Fibroblast of skin of right quadriceps (primary cell): ENCODE measurements around the gene CORO1C.

Experiments
- DNase-seq: peaks from one replicate; pipeline ENCODE4 v3.0.0-alpha.2; 2013

Gene CORO1C

GRCh38 chr12:108613548-108613947 lies 117.8 kb downstream of the CORO1C start:
- no peak for DNase-seq

- peak; percentile 29 for DNase-seq
Measured at GRCh38 chr12:108612788-108613282, 118.5 kb downstream of the CORO1C start.

DNA sequence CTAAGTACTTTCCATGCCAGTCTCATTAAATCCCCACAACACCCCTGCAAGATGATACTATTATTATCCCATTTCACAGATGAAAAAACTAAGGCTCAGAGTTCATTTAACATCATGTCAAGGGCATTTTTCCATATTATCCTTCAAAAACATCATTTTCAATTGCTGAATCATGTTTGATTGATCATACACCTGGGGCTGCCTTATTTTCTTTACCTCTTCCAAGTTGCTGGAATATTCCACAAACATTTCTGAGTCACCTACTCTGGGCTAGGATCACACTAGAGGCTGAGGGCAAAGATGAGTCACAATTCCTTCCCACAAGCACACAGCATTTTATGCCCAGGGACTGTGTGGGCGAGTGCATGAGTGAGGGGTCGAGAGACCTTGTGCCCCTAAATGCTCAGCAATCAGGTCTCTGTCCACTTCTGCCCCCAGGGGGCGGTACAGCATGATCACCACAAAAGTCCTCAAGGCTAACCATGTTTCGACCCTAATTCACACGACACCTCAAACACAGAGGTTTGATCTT lies 119.4 kb downstream of the CORO1C start:
- peak; percentile 87 for DNase-seq

DNA sequence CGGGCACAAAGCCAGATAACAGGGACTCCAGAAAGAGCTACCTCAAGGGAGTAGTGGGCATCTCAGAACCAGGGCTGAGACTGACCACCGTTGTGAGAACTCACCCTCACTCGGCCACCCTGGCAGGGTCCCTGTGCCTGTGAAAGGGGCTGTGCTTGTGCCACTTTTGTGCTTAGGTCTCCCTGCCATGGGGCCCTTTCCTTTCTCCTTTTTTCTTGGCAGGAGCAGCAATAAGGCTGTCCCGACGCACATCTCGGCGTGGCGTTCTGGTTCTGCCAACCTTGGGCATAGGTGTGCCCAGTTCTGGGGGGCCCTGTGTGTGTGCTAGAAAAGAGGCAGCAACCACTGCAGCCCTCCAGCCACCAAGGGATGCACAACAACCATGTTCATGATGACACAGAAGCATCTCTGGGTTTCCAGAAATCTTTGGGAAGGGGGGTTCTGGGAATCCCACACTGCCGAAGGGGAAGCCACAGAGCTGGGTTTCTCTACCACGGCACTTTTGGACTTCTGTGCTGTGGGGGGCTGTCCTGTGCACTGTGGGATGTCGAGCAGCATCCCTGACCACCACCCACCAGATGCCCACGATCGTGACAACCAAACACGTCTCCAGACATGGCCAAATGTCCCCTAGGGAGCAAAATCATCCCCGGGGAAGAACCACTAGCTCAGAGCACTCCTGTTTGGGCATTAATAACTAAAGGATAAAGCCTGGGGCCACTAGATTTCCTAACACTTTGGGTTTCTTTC lies 120.3 kb downstream of the CORO1C start:
- no peak for DNase-seq

- no peak for DNase-seq
Measured at GRCh38 chr12:108610336-108610815, 120.9 kb downstream of the CORO1C start.

DNA sequence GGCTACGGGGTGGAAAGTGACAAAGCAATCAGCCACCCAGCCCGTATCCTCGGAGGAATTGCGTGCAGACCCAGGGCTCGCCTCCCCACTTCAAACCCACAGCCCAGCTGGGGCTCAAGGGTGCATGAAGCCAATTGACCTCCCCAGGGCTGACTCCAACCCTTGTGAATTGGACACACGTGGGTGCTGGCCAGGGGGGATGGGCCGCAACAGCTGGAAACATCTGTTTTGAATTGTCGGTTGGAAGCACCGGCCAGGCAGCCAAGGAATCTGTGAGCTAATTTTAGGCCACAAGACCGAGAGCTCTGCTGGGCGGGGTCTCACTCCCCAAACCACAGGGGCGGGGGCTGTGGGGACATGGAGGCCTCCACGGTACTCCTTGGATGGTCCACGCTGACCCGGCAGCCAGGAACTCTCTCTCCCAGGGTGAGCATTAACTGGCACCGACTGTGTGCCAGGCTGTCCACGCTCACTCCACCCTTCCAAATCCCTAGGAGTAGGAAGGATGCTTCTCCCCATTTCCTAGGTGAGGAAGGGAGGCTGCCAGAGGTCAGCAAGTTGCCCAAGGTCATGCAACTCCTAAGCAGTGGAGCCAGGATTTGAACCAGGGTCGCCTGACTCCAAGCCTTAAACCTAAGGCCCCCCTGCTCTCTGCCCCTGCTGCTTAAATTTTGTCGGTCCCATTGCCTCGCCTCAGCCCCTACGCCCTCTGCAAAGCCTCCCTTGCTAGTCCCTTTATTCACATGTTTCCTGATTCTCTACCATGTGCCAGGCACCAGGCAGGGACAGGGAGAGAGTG lies 121.6 kb downstream of the CORO1C start:
- peak; percentile 91 for DNase-seq

DNA sequence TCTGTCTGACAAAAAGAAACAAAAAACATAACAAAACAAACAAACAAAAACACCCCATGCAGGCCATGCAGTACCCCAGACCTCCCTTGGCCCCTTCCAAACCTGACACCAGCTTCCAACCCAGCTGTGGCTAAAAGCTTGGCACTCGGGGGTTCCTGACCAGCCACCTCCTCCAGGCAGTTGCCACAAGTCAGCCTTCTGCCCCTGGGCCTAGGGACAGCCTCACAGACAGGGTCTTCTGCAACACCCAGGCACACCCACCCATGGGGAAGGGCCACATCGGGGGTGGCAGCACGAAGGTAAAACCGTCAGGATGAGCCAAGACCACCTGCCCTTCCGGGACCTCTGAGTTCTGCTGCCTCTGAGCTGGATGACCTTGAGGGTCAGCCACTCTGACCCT lies 122.7 kb downstream of the CORO1C start:
- no peak for DNase-seq

- DNase-seq = no peak
Measured at GRCh38 chr12:108607981-108608600, 123.2 kb downstream of the CORO1C start.

DNA sequence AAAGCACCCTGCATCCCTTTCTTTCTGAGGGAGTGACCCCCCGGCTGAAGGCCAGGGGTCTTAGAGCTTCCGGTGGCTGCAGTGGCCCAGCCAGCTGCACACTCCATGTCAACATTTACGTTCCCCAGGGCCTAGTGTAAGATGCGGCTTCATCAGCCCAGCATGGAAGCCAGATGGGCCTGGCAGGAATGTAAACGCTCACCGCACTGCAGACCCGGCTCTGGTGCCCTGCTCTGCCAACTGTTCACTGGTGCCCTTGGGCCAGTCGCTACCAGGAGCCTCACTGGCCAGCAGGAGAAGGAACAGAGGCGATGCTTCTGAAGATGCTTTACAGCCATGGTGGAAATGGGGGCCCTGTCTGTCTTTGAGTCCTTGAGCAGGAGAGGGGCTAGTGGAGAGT lies 124.8 kb downstream of the CORO1C start:
- DNase-seq = no peak

- no peak for DNase-seq
Measured at GRCh38 chr12:108605690-108606406, 125.5 kb downstream of the CORO1C start.

DNA sequence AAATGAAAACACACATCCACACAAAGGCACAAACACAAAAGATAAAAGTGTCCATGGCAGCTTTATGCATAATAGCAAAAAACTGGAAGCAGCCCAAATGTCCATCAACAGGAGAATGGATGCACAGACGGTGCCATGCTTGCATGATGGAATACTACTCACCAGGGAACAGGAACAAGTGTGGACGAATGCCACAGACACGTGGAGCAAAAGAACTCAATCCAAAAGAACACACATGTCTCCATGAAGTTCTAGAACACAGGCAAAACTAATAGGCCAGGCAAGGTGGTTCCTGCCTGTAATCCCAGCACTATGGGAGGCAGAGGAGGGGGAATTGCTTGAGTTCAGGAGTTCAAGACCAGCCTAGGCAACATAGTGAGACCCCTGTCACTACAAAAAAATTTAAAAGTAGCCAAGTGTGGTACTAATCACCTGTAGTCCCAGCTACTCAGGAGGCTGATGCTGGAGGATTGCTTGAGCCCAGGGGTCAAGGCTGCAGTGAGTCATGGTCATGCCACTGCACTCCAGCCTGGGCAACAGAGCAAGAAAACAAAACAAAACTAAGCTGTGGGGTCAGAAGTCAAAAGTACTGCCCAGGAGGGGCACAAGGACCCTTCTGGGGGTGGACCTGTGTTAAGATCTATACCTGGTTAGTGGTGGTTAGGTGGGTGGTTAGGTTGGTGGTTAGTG lies 126.2 kb downstream of the CORO1C start:
- no peak for DNase-seq

GRCh38 chr12:108604208-108604941 lies 126.9 kb downstream of the CORO1C start:
- no peak for DNase-seq

DNA sequence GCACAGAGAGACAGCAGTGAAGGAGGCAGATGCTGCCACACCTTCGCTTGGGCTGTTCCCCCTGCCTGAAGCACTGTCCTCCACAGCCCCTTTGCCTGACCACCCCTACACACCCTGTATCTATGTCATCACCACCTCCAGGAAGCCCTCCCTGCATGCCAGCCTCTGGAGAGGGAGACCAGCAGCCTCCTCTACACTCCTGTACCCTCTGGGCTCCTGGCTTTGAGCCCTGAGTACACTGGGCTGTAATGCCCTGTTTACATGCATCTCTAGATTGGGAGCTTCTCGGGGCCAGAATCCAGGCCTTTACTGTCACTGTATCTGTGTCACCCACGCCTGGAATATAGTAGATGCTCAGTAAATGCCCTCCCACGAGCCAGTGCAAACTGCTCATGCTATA lies 127.6 kb downstream of the CORO1C start:
- no peak for DNase-seq

- DNase-seq = no peak
Measured at GRCh38 chr12:108602976-108603704, 128.2 kb downstream of the CORO1C start.

- no peak for DNase-seq
Measured at GRCh38 chr12:108602209-108602705, 129.1 kb downstream of the CORO1C start.

GRCh38 chr12:108600702-108601007 lies 130.7 kb downstream of the CORO1C start:
- no peak for DNase-seq

DNA sequence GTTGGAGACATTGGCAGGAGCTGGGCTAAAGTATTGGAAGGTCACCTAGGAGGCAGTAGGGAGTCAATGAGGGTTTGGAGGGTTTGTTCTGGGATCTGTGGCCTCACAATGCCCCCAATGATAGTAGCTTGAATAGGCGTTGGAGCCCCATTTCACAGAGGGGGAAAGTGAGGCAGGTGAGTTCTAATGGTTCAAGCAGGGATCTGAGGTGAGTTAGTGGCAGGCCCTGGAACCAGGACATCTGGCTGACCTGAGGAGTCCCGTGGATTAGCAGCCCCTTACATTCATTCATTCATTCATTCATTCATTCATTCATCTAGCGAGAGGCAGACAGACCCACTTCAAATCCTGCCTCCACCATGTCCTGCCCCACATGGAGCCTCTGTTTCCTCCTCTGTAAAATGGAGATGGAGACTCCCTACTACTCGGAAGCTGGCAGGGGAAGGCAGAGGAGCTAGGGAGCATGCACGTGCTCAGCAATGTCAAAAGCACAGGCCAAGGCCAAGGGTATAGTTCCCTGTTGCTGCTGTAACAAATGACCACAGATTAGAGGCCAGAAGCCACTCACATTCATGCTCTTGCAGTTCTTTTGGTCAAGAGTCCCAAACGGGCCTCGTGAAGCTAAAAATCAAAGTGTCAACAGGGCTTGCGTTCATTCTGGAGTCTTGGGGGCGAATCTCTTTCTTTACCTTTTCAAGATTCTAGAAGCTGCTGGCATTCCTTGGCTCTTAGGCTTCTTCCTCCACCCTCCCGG lies 131.2 kb downstream of the CORO1C start:
- DNase-seq = no peak

- DNase-seq = no peak
Measured at GRCh38 chr12:108599541-108599940, 131.8 kb downstream of the CORO1C start.

DNA sequence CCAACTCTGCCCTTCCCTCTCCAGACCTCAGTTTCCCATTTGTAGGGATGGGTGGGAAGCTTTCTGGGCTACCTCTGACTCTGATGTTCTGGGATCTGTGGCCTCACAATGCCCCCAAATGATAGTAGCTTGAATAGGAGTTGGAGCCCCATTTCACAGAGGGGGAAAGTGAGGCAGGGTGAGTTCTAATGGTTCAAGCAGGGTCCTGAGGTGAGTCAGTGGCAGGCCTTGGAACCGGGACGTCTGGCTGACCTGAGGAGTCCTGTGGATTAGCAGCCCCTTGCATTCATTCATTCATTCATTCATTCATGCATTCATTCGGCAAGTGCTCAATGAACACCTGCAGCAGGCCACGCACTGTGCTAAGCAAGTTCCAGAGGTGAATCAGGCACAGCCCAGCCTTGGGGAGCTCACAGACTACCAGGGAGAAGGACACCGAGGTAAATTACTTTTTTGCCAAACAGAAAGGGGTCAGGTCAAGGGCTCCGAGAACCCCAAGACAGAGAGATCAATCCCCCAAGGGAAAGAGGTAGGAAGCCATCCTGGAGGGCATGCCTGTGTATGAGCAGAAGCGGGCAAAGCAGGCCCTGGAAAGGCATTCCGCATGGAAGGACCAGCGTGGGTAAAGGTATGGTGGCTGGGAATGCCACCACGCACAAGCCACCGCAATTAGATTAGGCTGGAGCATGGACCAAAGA lies 132.6 kb downstream of the CORO1C start:
- DNase-seq = no peak
